Activated CD4-positive, alpha-beta T cell treated with anti-CD3 and anti-CD28 coated beads, Interleukin-10, Interleukin-2, amounts not matched to agents 100 ng/mL and 50 ng/mL, durations not matched to agents 16 hours and 8 hours (primary cell): ENCODE data around the gene HERPUD1.
"Not testable (repeated sequence)": the region's sequence is repeated elsewhere in the genome, so short reads cannot be mapped to it uniquely, and the experiment has no call there.

Experiments
- DNase-seq: peaks from one replicate; pipeline ENCODE4 v3.0.0-alpha.2; 2020

Gene HERPUD1

GRCh38 chr16:56961851-56962281 is 29.9 kb downstream of the HERPUD1 start, which contains the start of gene CETP:
Gene CETP (plus strand): TSS chr16:56961950. CDS start chr16:56961980, 30 bp downstream.
- DNase-seq, result no peak

- peak; percentile 95 for DNase-seq
Observed at GRCh38 chr16:56964243-56965148, 32.6 kb downstream of the HERPUD1 start.

GRCh38 chr16:56965149-56966092 is 33.5 kb downstream of the HERPUD1 start:
- no peak for DNase-seq

- DNase-seq, result no peak
Observed at GRCh38 chr16:56966093-56966475, 34.1 kb downstream of the HERPUD1 start.

- no peak for DNase-seq
Observed at GRCh38 chr16:56967733-56968132, 35.8 kb downstream of the HERPUD1 start.

GRCh38 chr16:56969769-56970168 is 37.8 kb downstream of the HERPUD1 start:
- no peak for DNase-seq

GRCh38 chr16:56970934-56971767 is 39.2 kb downstream of the HERPUD1 start:
- no peak for DNase-seq

- no peak for DNase-seq
Observed at GRCh38 chr16:56971768-56972043, 39.8 kb downstream of the HERPUD1 start.

- no peak for DNase-seq
Observed at GRCh38 chr16:56972403-56973293, 40.7 kb downstream of the HERPUD1 start.

- no peak for DNase-seq
Observed at GRCh38 chr16:56973294-56973689, 41.4 kb downstream of the HERPUD1 start.

GRCh38 chr16:56973899-56974298 is 42.0 kb downstream of the HERPUD1 start:
- DNase-seq, result not testable (repeated sequence)

GRCh38 chr16:56974549-56975300 is 42.8 kb downstream of the HERPUD1 start:
- DNase-seq, result no peak

GRCh38 chr16:56975714-56976113 is 43.8 kb downstream of the HERPUD1 start:
- DNase-seq, result no peak

GRCh38 chr16:56977216-56977615 is 45.3 kb downstream of the HERPUD1 start:
- DNase-seq, result no peak

GRCh38 chr16:56977823-56978430 is 46.0 kb downstream of the HERPUD1 start:
- DNase-seq, result no peak

- no peak for DNase-seq
Observed at GRCh38 chr16:56980201-56980535, 48.2 kb downstream of the HERPUD1 start.

- DNase-seq, result no peak
Observed at GRCh38 chr16:56980792-56981724, 49.1 kb downstream of the HERPUD1 start.

GRCh38 chr16:56981729-56982271 is 49.9 kb downstream of the HERPUD1 start:
- DNase-seq, result no peak

GRCh38 chr16:56982695-56983094 is 50.8 kb downstream of the HERPUD1 start:
- no peak for DNase-seq
